DND-41 (cell line): ENCODE measurements around the gene ZFP90.

Source experiments
- EZH2 ChIP-seq: IDR thresholded peaks from 3 replicates; pipeline ENCODE4 v1.6.1; 2012; ENCODE audit warnings: borderline replicate concordance, low read depth, mild to moderate bottlenecking, moderate library complexity, low read length, inconsistent platforms; ENCODE audit not compliant: severe bottlenecking
- TF ChIP-seq, protein P1 (sequence below): IDR thresholded peaks from 2 replicates; pipeline ENCODE4 v1.5.1; 2012; ENCODE audit warnings: borderline replicate concordance, low read length, moderate library complexity, mild to moderate bottlenecking; ENCODE audit not compliant: poor library complexity, severe bottlenecking; ENCODE audit errors: extremely low read depth

DNA sequence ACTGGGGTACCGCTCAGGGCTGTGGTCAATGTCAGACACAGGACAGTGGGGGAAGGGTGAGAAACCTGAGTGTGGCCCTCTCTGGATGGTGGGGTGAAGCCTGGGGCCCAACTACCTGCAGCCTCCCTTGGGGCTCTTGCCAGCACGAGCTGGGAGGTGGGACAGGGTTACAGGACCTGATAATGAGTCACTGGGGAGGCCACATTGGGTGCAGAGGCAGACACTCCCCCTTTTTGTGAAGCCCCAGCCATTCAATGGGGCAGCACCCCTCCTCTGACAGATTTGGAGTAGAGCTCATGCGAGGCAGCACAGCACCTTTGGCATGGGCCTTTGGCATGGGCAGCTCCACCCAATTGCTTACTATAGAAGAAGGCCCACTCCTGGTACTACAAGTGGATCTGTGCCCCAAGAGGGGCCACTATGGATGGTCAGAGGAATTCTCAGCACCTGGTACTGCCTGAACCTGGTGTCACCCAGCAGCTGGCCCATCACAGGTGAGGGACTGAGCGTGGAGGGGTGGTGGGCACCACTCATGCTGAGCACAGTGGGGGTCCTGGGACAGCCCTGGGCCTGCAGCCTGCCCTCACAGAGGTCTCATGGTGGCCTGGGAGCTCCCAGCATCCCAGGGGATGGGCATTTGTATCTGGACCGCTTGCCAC lies 45.5 kb upstream of the ZFP90 start:
- TF ChIP-seq, protein P1, sequence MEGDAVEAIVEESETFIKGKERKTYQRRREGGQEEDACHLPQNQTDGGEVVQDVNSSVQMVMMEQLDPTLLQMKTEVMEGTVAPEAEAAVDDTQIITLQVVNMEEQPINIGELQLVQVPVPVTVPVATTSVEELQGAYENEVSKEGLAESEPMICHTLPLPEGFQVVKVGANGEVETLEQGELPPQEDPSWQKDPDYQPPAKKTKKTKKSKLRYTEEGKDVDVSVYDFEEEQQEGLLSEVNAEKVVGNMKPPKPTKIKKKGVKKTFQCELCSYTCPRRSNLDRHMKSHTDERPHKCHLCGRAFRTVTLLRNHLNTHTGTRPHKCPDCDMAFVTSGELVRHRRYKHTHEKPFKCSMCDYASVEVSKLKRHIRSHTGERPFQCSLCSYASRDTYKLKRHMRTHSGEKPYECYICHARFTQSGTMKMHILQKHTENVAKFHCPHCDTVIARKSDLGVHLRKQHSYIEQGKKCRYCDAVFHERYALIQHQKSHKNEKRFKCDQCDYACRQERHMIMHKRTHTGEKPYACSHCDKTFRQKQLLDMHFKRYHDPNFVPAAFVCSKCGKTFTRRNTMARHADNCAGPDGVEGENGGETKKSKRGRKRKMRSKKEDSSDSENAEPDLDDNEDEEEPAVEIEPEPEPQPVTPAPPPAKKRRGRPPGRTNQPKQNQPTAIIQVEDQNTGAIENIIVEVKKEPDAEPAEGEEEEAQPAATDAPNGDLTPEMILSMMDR, result no peak
- no peak for TF ChIP-seq EZH2
